ENCODE measurements around the gene VPS37C. TPM values are rescaled to one million over a fixed set of nuclear protein-coding genes. Genes with fewer than 3 reads are reported as not detected.

Gene VPS37C
- polyA plus RNA-seq, 1 of the 3 experiments (the other 2 are of a cell fraction), result 15.2 TPM

DNA sequence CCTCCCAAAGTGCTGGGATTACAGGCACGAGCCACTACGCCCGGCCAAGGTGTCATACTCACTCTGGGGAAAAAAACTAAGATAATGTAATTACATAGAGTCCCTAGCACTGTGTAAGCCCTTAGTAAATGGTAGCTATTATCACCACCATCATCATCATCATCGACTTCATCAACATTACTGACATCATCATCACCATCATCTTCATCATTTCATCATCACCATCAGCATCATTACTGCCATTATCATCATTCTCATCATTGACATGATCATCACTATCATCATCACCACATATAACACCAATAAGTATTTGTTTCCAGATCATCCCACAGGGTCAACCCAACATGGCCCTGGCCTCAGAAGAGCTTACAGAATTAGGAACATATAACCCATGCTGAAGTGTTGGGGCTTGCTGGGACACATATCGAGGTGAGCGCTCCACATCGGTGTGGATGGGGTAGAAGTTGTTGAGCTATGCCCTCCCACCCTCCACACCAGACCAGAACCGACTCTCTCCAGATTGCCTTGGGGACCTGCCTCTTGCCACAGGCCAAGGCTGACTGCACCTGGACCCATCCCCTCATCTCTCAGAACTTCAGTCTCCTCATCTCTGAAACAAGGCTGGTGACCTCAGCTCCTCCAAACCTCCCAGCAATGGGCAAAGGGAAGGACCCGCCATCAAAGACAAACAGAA is 73.7 kb downstream of the VPS37C start:
- TF ChIP-seq GABPA (IDR thresholded peaks at IDR 0.05; ENCODE audit: low read depth), result no peak
- TF ChIP-seq, protein P1, sequence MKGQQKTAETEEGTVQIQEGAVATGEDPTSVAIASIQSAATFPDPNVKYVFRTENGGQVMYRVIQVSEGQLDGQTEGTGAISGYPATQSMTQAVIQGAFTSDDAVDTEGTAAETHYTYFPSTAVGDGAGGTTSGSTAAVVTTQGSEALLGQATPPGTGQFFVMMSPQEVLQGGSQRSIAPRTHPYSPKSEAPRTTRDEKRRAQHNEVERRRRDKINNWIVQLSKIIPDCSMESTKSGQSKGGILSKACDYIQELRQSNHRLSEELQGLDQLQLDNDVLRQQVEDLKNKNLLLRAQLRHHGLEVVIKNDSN (IDR thresholded peaks at IDR 0.05; ENCODE audit: borderline replicate concordance, low read depth), result no peak
- no peak for TF ChIP-seq ELF1 (IDR thresholded peaks at IDR 0.05)
- TF ChIP-seq MEF2A (IDR thresholded peaks at IDR 0.05; ENCODE audit: borderline replicate concordance, low read depth), result no peak
- TF ChIP-seq, protein P2, sequence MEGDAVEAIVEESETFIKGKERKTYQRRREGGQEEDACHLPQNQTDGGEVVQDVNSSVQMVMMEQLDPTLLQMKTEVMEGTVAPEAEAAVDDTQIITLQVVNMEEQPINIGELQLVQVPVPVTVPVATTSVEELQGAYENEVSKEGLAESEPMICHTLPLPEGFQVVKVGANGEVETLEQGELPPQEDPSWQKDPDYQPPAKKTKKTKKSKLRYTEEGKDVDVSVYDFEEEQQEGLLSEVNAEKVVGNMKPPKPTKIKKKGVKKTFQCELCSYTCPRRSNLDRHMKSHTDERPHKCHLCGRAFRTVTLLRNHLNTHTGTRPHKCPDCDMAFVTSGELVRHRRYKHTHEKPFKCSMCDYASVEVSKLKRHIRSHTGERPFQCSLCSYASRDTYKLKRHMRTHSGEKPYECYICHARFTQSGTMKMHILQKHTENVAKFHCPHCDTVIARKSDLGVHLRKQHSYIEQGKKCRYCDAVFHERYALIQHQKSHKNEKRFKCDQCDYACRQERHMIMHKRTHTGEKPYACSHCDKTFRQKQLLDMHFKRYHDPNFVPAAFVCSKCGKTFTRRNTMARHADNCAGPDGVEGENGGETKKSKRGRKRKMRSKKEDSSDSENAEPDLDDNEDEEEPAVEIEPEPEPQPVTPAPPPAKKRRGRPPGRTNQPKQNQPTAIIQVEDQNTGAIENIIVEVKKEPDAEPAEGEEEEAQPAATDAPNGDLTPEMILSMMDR (IDR thresholded peaks at IDR 0.05), result no peak
- no peak for TF ChIP-seq RCOR1 (IDR thresholded peaks at IDR 0.05; ENCODE audit: low read length)
- no peak for TF ChIP-seq JUND (IDR thresholded peaks at IDR 0.05)
- no peak for TF ChIP-seq YY1 (IDR thresholded peaks at IDR 0.05; ENCODE audit: low read depth)
- no peak for TF ChIP-seq MXI1 (IDR thresholded peaks at IDR 0.05; ENCODE audit: low read depth, low read length)
- TF ChIP-seq EP300 (IDR thresholded peaks at IDR 0.05; ENCODE audit: borderline replicate concordance in 1 of 2, low read depth in 1 of 2, low read length in 1 of 2), result no peak
- TF ChIP-seq, protein P3, sequence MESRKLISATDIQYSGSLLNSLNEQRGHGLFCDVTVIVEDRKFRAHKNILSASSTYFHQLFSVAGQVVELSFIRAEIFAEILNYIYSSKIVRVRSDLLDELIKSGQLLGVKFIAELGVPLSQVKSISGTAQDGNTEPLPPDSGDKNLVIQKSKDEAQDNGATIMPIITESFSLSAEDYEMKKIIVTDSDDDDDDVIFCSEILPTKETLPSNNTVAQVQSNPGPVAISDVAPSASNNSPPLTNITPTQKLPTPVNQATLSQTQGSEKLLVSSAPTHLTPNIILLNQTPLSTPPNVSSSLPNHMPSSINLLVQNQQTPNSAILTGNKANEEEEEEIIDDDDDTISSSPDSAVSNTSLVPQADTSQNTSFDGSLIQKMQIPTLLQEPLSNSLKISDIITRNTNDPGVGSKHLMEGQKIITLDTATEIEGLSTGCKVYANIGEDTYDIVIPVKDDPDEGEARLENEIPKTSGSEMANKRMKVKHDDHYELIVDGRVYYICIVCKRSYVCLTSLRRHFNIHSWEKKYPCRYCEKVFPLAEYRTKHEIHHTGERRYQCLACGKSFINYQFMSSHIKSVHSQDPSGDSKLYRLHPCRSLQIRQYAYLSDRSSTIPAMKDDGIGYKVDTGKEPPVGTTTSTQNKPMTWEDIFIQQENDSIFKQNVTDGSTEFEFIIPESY (IDR thresholded peaks at IDR 0.05; ENCODE audit: borderline replicate concordance, low read depth), result no peak
- no peak for TF ChIP-seq FOXM1 (IDR thresholded peaks at IDR 0.05; ENCODE audit: low read depth)
- Histone ChIP-seq H3K27me3 (ENCODE audit: insufficient read depth) (no peaks in the 10 kb centered on the region; the same call in 1 of the 2 replicates), H3K4me2 (no peak overlapping the region), H3K27ac (ENCODE audit: low read depth in 2 of 2, low read length in 1 of 2) (no peak overlapping the region), H2AFZ (ENCODE audit: low read depth) (no peak overlapping the region), H3K4me3 (ENCODE audit: low read depth in 2 of 2, low read length in 1 of 2) (no peak overlapping the region), H3K9me3 (no peaks in the 10 kb centered on the region), H3K4me1 (ENCODE audit: control insufficient read depth in 1 of 2, insufficient read depth in 2 of 2, low read depth in 1 of 2, low read length in 1 of 2) (no peaks in the 10 kb centered on the region), H3K36me3 (replicated peaks in 1 of 2; ENCODE audit: control insufficient read depth in 1 of 2, insufficient read depth in 2 of 2, low read length in 1 of 2) (no peaks in the 10 kb centered on the region), H3K9ac (no peak overlapping the region), H3F3A (replicated peaks; ENCODE audit: insufficient read depth) (no peaks in the 10 kb centered on the region), H3K9me2 (no peaks in the 10 kb centered on the region), H3K79me2 (ENCODE audit: insufficient read depth) (no peaks in the 10 kb centered on the region), H4K20me1 (ENCODE audit: insufficient read depth) (no peaks in the 10 kb centered on the region)
- no peak for DNase-seq
- CTCF ChIA-PET, result interaction anchor here (0.8 to 1.5 kb wide), 3 partner anchors 12 to 39 kb away, joined by 3 read pairs; no protein-coding TSS in a partner anchor
- WGBS (ENCODE audit: low lambda C conversion rate), result 53% methylated on average over 9 of the region's 9 CpGs
- POLR2A ChIA-PET, result no interaction called here

DNA sequence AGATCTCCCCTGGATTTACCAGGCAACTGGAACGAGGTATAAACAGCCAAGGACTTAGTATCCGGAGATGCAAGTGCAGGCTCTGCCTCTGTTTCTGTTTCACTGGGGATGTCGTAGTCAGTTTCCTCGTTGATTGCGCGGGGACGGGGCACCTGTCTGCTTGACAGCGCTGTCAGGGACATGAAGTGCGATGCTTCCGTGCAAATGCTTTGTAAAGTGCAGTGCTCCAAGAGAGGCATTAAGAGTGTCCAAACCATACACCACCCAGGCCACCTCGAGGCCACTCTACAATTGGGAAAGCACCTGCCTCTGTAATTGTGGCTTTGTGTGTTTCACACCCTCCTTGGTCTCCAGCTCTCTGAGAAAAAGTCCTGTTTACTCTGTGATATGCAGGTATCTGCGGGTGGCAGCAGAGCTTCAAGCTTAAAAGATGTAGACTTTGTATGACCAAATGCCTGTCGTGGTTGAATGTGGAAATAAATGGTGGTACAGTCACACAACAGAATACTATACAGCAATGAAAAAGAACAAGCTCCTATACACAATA is 77.6 kb downstream of the VPS37C start:
- Histone ChIP-seq H3K4me2 (no peak overlapping the region), H3K36me3 (replicated peaks in 1 of 2; ENCODE audit: control insufficient read depth in 1 of 2, insufficient read depth in 2 of 2, low read length in 1 of 2) (no peaks in the 10 kb centered on the region), H3F3A (replicated peaks; ENCODE audit: insufficient read depth) (no peaks in the 10 kb centered on the region), H3K9me3 (no peaks in the 10 kb centered on the region), H3K27me3 (ENCODE audit: insufficient read depth) (no peaks in the 10 kb centered on the region; the same call in 1 of the 2 replicates), H3K9ac (no peak overlapping the region), H2AFZ (ENCODE audit: low read depth) (no peak overlapping the region), H3K4me3 (ENCODE audit: low read depth in 2 of 2, low read length in 1 of 2) (no peak overlapping the region), H3K9me2 (no peaks in the 10 kb centered on the region), H3K79me2 (ENCODE audit: insufficient read depth) (no peaks in the 10 kb centered on the region), H3K4me1 (ENCODE audit: control insufficient read depth in 1 of 2, insufficient read depth in 2 of 2, low read depth in 1 of 2, low read length in 1 of 2) (no peaks in the 10 kb centered on the region; a peak in 1 of 4 replicates), H3K27ac (ENCODE audit: low read depth in 2 of 2, low read length in 1 of 2) (no peak overlapping the region), H4K20me1 (ENCODE audit: insufficient read depth) (no peaks in the 10 kb centered on the region)
- POLR2A ChIA-PET, result no interaction called here
- WGBS (ENCODE audit: low lambda C conversion rate), result 66% methylated on average over 12 of the region's 13 CpGs
- CTCF ChIA-PET, result no interaction called here
- DNase-seq, result no peak
- TF ChIP-seq, protein P3 (IDR thresholded peaks at IDR 0.05; ENCODE audit: borderline replicate concordance, low read depth), result no peak
- TF ChIP-seq RCOR1 (IDR thresholded peaks at IDR 0.05; ENCODE audit: low read length), result no peak
- TF ChIP-seq, protein P4, sequence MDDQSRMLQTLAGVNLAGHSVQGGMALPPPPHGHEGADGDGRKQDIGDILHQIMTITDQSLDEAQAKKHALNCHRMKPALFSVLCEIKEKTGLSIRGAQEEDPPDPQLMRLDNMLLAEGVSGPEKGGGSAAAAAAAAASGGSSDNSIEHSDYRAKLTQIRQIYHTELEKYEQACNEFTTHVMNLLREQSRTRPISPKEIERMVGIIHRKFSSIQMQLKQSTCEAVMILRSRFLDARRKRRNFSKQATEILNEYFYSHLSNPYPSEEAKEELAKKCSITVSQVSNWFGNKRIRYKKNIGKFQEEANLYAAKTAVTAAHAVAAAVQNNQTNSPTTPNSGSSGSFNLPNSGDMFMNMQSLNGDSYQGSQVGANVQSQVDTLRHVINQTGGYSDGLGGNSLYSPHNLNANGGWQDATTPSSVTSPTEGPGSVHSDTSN (IDR thresholded peaks at IDR 0.05), result no peak
- no peak for TF ChIP-seq MXI1 (IDR thresholded peaks at IDR 0.05; ENCODE audit: low read depth, low read length)
- no peak for TF ChIP-seq POLR2AphosphoS5 (IDR thresholded peaks at IDR 0.05; ENCODE audit: low read depth, low read length)
- TF ChIP-seq MEF2A (IDR thresholded peaks at IDR 0.05; ENCODE audit: borderline replicate concordance, low read depth), result no peak
- no peak for TF ChIP-seq CHD2 (IDR thresholded peaks at IDR 0.05; ENCODE audit: low read length, partially characterized antibody)
- no peak for TF ChIP-seq FOSL2 (IDR thresholded peaks at IDR 0.05; ENCODE audit: borderline replicate concordance, low read depth)
- TF ChIP-seq RXRA (IDR thresholded peaks at IDR 0.05; ENCODE audit: borderline replicate concordance, low read depth), result no peak
- no peak for TF ChIP-seq TEAD4 (IDR thresholded peaks at IDR 0.05; ENCODE audit: borderline replicate concordance, insufficient read depth)
- TF ChIP-seq, protein P5, sequence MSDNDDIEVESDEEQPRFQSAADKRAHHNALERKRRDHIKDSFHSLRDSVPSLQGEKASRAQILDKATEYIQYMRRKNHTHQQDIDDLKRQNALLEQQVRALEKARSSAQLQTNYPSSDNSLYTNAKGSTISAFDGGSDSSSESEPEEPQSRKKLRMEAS (IDR thresholded peaks at IDR 0.05; ENCODE audit: low read depth), result no peak
